Activated CD8-positive, alpha-beta T cell treated with anti-CD3 and anti-CD28 coated beads, Interleukin-2, amount 10 ng/mL, durations not matched to agents 7 days and 5 days (primary cell): ENCODE results near the gene BRD7. TPM values are rescaled to one million over a fixed set of nuclear protein-coding genes. Genes with fewer than 3 reads are reported as not detected.

Source experiments
- ATAC-seq: fragments of 150-1000 bp; cut with Tn5 transposase; one replicate; pipeline ENCODE4 v1.10.0; 2021; ENCODE audit warnings: moderate library complexity
- CTCF ChIA-PET: fragments of 350-600 bp; sonication (Branson Sonifier 250); formaldehyde crosslinking; loops from one replicate; lab custom pipeline; 2021; ENCODE audit warnings: antibody characterized with exemption; lab: Charles Lee
- POLR2A ChIA-PET: fragments of 350-600 bp; sonication (Branson Sonifier 250); formaldehyde crosslinking; loops from one replicate; lab custom pipeline; 2021; ENCODE audit warnings: antibody characterized with exemption; lab: Charles Lee
- DNase-seq: peaks from one replicate; pipeline ENCODE4 v3.0.0-alpha.2; 2020
- H3K27ac Mint-ChIP-seq: one replicate; pipeline ENCODE4 v1.8.0; 2021; ENCODE audit warnings: mild to moderate bottlenecking, mixed read lengths
- H3K27me3 Mint-ChIP-seq: one replicate; pipeline ENCODE4 v1.8.0; 2021; ENCODE audit warnings: low read depth, mixed read lengths
- H3K36me3 Mint-ChIP-seq: one replicate; pipeline ENCODE4 v1.8.0; 2021; ENCODE audit warnings: low read depth, mixed read lengths
- H3K4me1 Mint-ChIP-seq: one replicate; pipeline ENCODE4 v1.8.0; 2021; ENCODE audit warnings: low read depth, mixed read lengths
- H3K4me3 Mint-ChIP-seq: one replicate; pipeline ENCODE4 v1.8.0; 2021; ENCODE audit warnings: mild to moderate bottlenecking, mixed read lengths
- H3K9me3 Mint-ChIP-seq: one replicate; pipeline ENCODE4 v1.8.0; 2022; ENCODE audit warnings: mixed read lengths; ENCODE audit not compliant: insufficient read depth
- total RNA-seq, 2 experiments: library from RNA; stranded (reverse); gene quantifications; one replicate each; pipeline ENCODE4 v1.2.3, GENCODE V29; 2021

The BRD7 gene
- total RNA-seq, 2 experiments from 2014 or later: 88.9 to 90.4 TPM

GRCh38 chr16:50309156-50309526 lies 59.6 kb downstream of the BRD7 start:
- no peaks in the 10 kb centered on the region for H3K9me3 Mint-ChIP-seq
- ATAC-seq: no peak
- H3K27me3 Mint-ChIP-seq: no peaks in the 10 kb centered on the region
- DNase-seq: no peak
- POLR2A ChIA-PET: interaction anchor here (1.2 kb wide), 1 partner anchor 18 kb away, joined by 5 read pairs; no protein-coding TSS in a partner anchor
- no peak overlapping the region for H3K27ac Mint-ChIP-seq
- peaks cover 51% of the 10 kb centered on the region for H3K36me3 Mint-ChIP-seq
- no peak overlapping the region for H3K4me3 Mint-ChIP-seq
- peaks cover 32% of the 10 kb centered on the region for H3K4me1 Mint-ChIP-seq
- CTCF ChIA-PET: interaction anchor here (0.6 to 1.5 kb wide), 2 partner anchors 18 to 46 kb away, joined by 3 to 4 read pairs; no protein-coding TSS in a partner anchor

- Mint-ChIP-seq H3K27me3 (no peaks in the 10 kb centered on the region), H3K27ac (no peak overlapping the region), H3K4me3 (no peak overlapping the region), H3K9me3 (no peaks in the 10 kb centered on the region), H3K4me1 (peaks cover 25% of the 10 kb centered on the region), H3K36me3 (peaks cover 46% of the 10 kb centered on the region)
- CTCF ChIA-PET: interaction anchor here (1.5 kb wide), 1 partner anchor 19 kb away, joined by 3 read pairs; no protein-coding TSS in a partner anchor
- POLR2A ChIA-PET: no interaction called here
- ATAC-seq (no peak), DNase-seq (no peak)
Measured at GRCh38 chr16:50308237-50308965, 60.4 kb downstream of the BRD7 start.

GRCh38 chr16:50306287-50306686 lies 62.5 kb downstream of the BRD7 start:
- ATAC-seq (no peak), DNase-seq (no peak)
- peaks cover 48% of the 10 kb centered on the region for H3K36me3 Mint-ChIP-seq
- peaks cover 13% of the 10 kb centered on the region for H3K4me1 Mint-ChIP-seq
- POLR2A ChIA-PET: no interaction called here
- CTCF ChIA-PET: interaction anchor here (1.5 to 1.9 kb wide), 2 partner anchors 20 to 96 kb away, joined by 3 to 6 read pairs; no protein-coding TSS in a partner anchor
- H3K27me3 Mint-ChIP-seq: no peaks in the 10 kb centered on the region
- H3K27ac Mint-ChIP-seq: peak overlapping the region; percentile 28
- H3K4me3 Mint-ChIP-seq: no peak overlapping the region
- no peaks in the 10 kb centered on the region for H3K9me3 Mint-ChIP-seq

GRCh38 chr16:50305441-50306061 lies 63.2 kb downstream of the BRD7 start:
- no peak overlapping the region for H3K4me3 Mint-ChIP-seq
- H3K9me3 Mint-ChIP-seq: no peaks in the 10 kb centered on the region
- ATAC-seq (no peak), DNase-seq (no peak)
- no peaks in the 10 kb centered on the region for H3K27me3 Mint-ChIP-seq
- CTCF ChIA-PET: interaction anchor here (1.9 kb wide), 1 partner anchor 95 kb away, joined by 6 read pairs; no protein-coding TSS in a partner anchor
- peaks cover 13% of the 10 kb centered on the region for H3K4me1 Mint-ChIP-seq
- peak overlapping the region; percentile 46 for H3K27ac Mint-ChIP-seq
- peaks cover 52% of the 10 kb centered on the region for H3K36me3 Mint-ChIP-seq
- POLR2A ChIA-PET: no interaction called here

- no peak overlapping the region for H3K4me3 Mint-ChIP-seq
- no peaks in the 10 kb centered on the region for H3K9me3 Mint-ChIP-seq
- H3K4me1 Mint-ChIP-seq: peaks cover 6% of the 10 kb centered on the region
- ATAC-seq: no peak
- DNase-seq: no peak
- H3K36me3 Mint-ChIP-seq: peaks cover 47% of the 10 kb centered on the region
- POLR2A ChIA-PET: interaction anchor here (1.1 kb wide), 1 partner anchor 27 kb away, joined by 3 read pairs; no protein-coding TSS in a partner anchor
- CTCF ChIA-PET: no interaction called here
- H3K27me3 Mint-ChIP-seq: no peaks in the 10 kb centered on the region
- no peak overlapping the region for H3K27ac Mint-ChIP-seq
Measured at GRCh38 chr16:50304467-50305440, 64.0 kb downstream of the BRD7 start.

GRCh38 chr16:50303605-50304466 lies 65.0 kb downstream of the BRD7 start:
- H3K36me3 Mint-ChIP-seq: peaks cover 43% of the 10 kb centered on the region
- H3K27me3 Mint-ChIP-seq: no peaks in the 10 kb centered on the region
- POLR2A ChIA-PET: interaction anchor here (1.1 kb wide), 1 partner anchor 26 kb away, joined by 3 read pairs; no protein-coding TSS in a partner anchor
- CTCF ChIA-PET: no interaction called here
- peaks cover 4% of the 10 kb centered on the region for H3K4me1 Mint-ChIP-seq
- H3K9me3 Mint-ChIP-seq: no peaks in the 10 kb centered on the region
- no peak overlapping the region for H3K4me3 Mint-ChIP-seq
- ATAC-seq (no peak), DNase-seq (no peak)
- H3K27ac Mint-ChIP-seq: no peak overlapping the region

- CTCF ChIA-PET: no interaction called here
- Mint-ChIP-seq H3K36me3 (peaks cover 43% of the 10 kb centered on the region), H3K4me1 (peaks cover 4% of the 10 kb centered on the region), H3K4me3 (no peak overlapping the region), H3K9me3 (no peaks in the 10 kb centered on the region), H3K27me3 (no peaks in the 10 kb centered on the region), H3K27ac (no peak overlapping the region)
- ATAC-seq: no peak
- POLR2A ChIA-PET: no interaction called here
- no peak for DNase-seq
Measured at GRCh38 chr16:50303041-50303604, 65.7 kb downstream of the BRD7 start.

- POLR2A ChIA-PET: no interaction called here
- ATAC-seq (no peak), DNase-seq (no peak)
- no peaks in the 10 kb centered on the region for H3K27me3 Mint-ChIP-seq
- CTCF ChIA-PET: no interaction called here
- H3K36me3 Mint-ChIP-seq: peaks cover 47% of the 10 kb centered on the region
- no peak overlapping the region for H3K4me3 Mint-ChIP-seq
- no peak overlapping the region for H3K27ac Mint-ChIP-seq
- H3K9me3 Mint-ChIP-seq: no peaks in the 10 kb centered on the region
- peaks cover 4% of the 10 kb centered on the region for H3K4me1 Mint-ChIP-seq
Measured at GRCh38 chr16:50302472-50303005, 66.2 kb downstream of the BRD7 start.

GRCh38 chr16:50301626-50302471 lies 66.9 kb downstream of the BRD7 start:
- Mint-ChIP-seq H3K27ac (no peak overlapping the region), H3K9me3 (no peaks in the 10 kb centered on the region), H3K4me1 (no peaks in the 10 kb centered on the region), H3K36me3 (peaks cover 43% of the 10 kb centered on the region), H3K27me3 (no peaks in the 10 kb centered on the region), H3K4me3 (no peak overlapping the region)
- ChIA-PET CTCF (no interaction called here), POLR2A (no interaction called here)
- ATAC-seq: no peak
- no peak for DNase-seq
